ES-I3 (cell line): Measurements from ENCODE around the gene KIAA1586.
"Not testable (repeated sequence)": the region's sequence is repeated elsewhere in the genome, so short reads cannot be mapped to it uniquely, and the experiment has no call there.

Source experiments
- H3K36me3 ChIP-seq: 2 replicates; pipeline ENCODE4 v1.6.1; 2013; ENCODE audit warnings: mild to moderate bottlenecking, low read length, control low read depth, moderate library complexity; ENCODE audit not compliant: insufficient read depth
- H3K4me1 ChIP-seq: 2 replicates; pipeline ENCODE4 v1.6.1; 2013; ENCODE audit warnings: mild to moderate bottlenecking, control low read depth, low read length; ENCODE audit not compliant: insufficient read depth
- H3K9ac ChIP-seq: 2 replicates; pipeline ENCODE4 v1.6.1; 2013; ENCODE audit warnings: low read depth, mild to moderate bottlenecking, low read length, moderate library complexity
- H3K9me3 ChIP-seq: 2 replicates; pipeline ENCODE4 v1.6.1; 2013; ENCODE audit warnings: mild to moderate bottlenecking, low read length, moderate library complexity; ENCODE audit not compliant: control insufficient read depth, insufficient read depth

Gene KIAA1586

DNA sequence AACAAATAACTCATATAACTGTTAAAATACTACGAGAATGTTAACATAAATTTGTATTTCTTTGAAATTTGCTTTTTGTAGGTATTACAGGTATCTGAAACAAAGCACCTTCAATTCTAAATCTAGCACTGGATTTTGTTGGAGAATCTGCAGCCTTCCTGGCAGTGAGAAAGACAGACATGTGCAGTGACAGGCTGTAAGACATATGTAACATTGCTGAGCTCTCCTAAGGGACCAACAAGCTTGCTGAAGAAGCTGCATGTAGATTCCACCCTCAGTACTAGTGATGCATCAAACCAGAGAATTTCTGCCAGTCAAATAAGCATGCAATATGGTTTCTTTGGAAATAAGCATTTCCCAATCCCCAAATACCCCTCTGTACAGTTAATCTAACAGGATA lies 20.5 kb upstream of the KIAA1586 start:
- Histone ChIP-seq H3K9ac (no peak overlapping the region), H3K4me1 (peaks cover 16% of the 10 kb centered on the region), H3K9me3 (no peaks in the 10 kb centered on the region; the same call in 1 of the 2 replicates)

DNA sequence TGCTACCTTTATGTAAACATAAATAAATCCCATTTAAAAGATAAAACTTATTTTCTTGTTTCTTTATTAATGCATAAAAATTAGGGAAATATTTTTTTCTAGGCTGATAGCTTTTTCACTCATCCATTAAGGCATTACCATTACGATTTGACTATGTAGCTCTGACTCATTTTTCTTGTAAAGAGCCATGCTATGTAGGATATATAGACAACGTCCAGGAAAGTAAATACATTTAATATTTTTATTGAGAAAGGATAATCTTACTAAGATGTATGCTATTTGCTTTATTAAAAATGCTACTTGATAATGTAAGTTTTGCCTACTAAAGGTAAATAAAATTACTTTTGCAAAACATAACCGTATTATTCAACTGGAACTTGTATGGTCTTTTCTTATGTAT lies 19.2 kb upstream of the KIAA1586 start:
- Histone ChIP-seq H3K9me3 (no peaks in the 10 kb centered on the region; the same call in 1 of the 2 replicates), H3K36me3 (no peaks in the 10 kb centered on the region), H3K4me1 (peaks cover 16% of the 10 kb centered on the region), H3K9ac (no peak overlapping the region)

More for the DNA sequence above, 20.5 kb upstream of the KIAA1586 start:
- no peaks in the 10 kb centered on the region for H3K36me3 ChIP-seq

DNA sequence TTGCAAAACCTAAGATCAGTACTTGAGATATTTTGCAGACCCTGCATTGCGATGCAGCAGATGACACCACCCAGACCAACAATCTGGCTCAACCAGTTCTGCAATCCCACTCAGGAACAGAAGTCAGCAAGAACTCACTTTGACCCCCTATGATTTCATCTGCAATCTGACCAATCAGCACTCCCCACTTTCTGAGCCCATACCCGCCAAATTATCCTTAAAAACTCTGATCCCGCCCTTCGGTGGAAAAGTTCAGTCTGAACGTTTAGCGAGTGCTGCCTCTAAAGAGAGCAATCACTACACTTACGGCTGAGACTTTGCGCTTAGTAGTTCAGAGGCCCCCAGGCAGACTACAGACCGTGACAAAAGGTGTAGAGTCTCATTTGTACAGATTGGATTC lies 17.3 kb upstream of the KIAA1586 start:
- no peak overlapping the region for H3K9ac ChIP-seq
- H3K4me1 ChIP-seq = peaks cover 16% of the 10 kb centered on the region
- H3K36me3 ChIP-seq = no peaks in the 10 kb centered on the region
- no peaks in the 10 kb centered on the region; the same call in 1 of the 2 replicates for H3K9me3 ChIP-seq

DNA sequence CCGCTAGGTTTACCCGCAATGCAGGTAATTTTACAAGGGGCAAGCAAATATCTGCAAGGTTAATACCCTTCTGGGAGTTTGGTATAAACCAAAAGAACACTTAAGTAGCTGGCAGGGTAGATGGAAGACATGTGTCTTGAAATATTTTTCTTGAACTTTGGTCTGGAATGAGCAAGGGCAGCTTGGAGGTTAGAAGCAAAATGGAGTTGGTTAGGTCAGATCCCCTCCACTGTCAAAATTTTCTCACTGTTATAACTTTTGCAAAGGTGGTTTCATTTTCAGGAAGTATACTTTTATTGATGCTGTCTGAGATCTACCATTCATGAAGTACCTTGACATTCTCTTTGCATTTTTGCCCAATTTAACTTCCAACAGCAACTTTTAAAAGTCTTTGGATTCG lies 13.3 kb upstream of the KIAA1586 start:
- Histone ChIP-seq H3K4me1 (0 out of 2 replicates have a peak, but pooled peaks cover 2% of the 10 kb centered on the region), H3K9me3 (no peaks in the 10 kb centered on the region), H3K36me3 (no peaks in the 10 kb centered on the region), H3K9ac (no peak overlapping the region)

DNA sequence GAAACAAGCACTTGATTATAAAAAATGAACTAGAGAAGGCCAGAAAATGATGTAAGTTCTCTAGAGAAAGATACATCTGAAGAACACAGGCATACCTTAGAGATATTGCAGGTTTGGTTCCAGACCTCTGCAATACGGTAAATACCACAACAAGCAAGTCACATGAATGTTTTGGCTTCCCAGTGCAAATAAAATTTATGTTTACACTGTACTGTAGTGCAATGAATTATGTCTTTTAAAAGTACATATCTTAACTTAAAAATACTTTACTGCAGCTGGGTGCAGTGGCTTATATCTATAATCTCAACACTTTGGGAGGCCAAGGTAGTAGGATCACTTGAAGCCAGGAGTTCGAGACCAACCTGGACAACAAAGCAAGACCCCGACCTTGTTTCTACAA lies 10.9 kb upstream of the KIAA1586 start:
- Histone ChIP-seq H3K4me1 (no peaks in the 10 kb centered on the region), H3K9ac (no peak overlapping the region), H3K36me3 (no peaks in the 10 kb centered on the region), H3K9me3 (no peaks in the 10 kb centered on the region)

DNA sequence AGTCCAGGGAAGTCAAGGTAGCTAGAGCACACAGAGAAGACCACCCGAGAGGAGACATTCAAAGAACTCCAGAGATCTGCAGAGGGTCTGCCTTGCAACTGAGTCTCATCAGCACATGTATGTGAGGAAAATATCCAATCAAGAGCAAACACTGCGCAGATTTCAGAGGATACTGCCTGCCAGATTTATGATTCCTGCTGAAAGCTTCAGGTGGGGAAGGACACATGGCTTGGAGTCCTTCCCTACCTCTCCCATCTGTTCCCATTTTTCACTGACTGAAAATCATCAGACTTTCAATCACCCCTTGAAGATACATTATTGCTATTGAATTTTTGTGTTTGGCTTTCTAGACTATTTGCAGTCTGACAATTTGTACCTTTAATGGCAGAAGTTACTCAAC lies 7.6 kb upstream of the KIAA1586 start:
- no peaks in the 10 kb centered on the region for H3K36me3 ChIP-seq
- H3K9ac ChIP-seq = no peak overlapping the region
- no peaks in the 10 kb centered on the region for H3K4me1 ChIP-seq
- no peaks in the 10 kb centered on the region for H3K9me3 ChIP-seq

DNA sequence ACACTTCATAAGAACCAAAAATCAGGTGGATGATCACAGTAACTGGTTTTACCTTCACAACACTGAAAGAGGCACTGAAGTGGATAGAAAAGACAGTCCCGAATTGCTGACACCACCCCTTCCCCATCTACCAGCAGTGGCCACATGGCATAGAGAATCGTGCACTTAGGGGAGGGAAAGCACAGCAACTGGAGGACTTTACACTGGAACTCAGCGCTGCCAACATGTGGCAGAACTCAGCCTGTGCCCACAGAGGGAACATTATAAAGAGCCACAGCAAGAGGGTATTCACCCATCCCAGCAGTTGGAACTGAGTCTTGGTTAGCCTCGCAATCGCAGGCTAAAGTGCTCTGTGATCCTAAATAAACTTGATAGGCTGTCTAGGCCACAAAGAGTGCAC lies 6.5 kb upstream of the KIAA1586 start:
- Histone ChIP-seq H3K9me3 (no peaks in the 10 kb centered on the region), H3K36me3 (no peaks in the 10 kb centered on the region), H3K4me1 (no peaks in the 10 kb centered on the region), H3K9ac (no peak overlapping the region)

DNA sequence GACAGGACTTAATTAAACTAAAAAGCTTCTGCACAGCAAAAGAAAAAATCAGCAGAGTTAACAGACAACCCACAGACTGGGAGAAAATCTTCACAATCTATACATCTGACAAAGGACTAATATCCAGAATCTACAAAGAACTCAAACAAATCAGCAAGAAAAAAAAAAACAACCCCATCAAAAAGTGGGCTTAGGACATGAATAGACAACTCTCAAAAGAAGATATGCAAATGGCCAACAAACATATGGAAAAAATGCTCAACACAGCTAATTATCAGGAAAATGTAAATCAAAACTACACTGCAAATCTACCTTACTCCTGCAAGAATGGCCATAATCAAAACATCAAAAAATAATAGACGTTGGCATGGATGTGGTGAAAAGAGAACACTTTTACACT lies 2.4 kb upstream of the KIAA1586 start:
- not testable (repeated sequence) for H3K9me3 ChIP-seq, H3K36me3 ChIP-seq, H3K9ac ChIP-seq, H3K4me1 ChIP-seq

DNA sequence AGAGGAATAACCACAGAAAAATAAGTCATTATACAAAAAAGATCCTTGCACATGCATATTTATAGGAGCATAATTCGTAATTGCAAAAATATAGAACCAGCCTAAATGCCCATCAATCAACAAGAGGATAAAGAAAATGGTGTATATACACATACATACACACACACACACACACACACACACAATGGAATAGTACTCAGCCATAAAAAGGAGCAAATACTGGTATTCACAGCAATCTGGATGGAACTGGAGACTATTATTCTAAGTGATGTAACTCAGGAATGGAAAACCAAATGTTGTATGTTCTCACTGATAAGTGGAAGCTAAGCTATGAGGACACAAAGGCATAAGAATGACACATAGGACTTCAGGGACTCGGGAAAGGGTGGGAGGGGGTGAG lies 1.9 kb upstream of the KIAA1586 start:
- no peaks in the 10 kb centered on the region; the same call in 1 of the 2 replicates for H3K36me3 ChIP-seq
- no peaks in the 10 kb centered on the region for H3K4me1 ChIP-seq
- H3K9ac ChIP-seq = no peak overlapping the region
- H3K9me3 ChIP-seq = no peaks in the 10 kb centered on the region

DNA sequence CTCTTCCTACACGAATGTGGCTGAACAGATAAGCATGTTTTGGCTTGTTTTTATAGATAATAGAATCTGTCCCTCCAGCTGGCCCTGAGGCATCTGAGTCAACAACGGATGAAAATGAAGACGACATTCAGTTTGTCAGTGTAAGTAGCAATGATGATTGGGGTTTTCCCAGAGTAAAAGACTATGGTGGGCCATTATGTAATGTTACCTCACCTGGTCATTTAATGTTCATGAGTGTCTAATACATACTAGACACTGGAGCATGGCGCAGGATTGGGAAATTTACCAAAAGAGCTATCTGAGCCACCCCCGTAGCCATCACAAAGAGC lies 728 bp downstream of the KIAA1586 start:
- not testable (repeated sequence) for H3K36me3 ChIP-seq, H3K9me3 ChIP-seq, H3K9ac ChIP-seq, H3K4me1 ChIP-seq

DNA sequence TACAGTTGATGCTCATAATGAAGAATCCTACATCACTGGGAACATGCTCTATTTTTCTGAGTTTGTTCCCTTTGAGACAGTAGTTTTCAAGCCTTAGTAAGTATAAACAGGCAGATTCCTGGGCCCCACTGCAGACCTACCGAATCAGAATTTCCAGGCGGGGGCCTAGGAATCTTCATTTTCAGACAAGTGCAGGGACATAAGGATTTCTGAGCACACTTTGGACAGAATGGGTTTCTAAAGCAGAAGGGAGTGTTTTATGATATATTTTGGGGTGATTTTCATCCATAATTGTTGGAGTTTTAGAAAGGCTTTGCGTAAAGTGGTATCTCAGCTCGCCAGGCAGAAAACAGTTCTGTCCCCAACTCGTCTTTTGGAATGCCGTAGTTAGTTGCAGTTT lies 1.4 kb downstream of the KIAA1586 start:
- H3K36me3 ChIP-seq, H3K4me1 ChIP-seq, H3K9ac ChIP-seq, H3K9me3 ChIP-seq: not testable (repeated sequence)

DNA sequence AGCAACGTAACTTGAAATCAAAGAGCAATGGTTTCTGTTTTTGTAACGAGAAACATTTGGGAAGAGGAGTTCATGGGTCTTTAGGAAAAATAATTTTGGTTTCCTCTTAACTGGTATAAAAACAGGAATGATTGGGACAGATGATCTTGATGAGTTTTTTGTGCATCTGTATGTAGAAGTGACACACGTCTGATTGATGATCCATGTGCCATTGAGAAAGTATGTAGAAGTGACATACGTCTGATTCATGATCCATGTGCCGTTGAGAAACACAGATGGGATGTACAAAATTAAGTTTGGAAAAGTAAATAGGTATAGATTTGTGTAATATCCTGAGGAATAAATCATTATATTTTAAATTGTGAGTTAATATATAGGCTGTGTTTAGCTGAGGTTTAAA lies 2.1 kb downstream of the KIAA1586 start:
- Histone ChIP-seq H3K4me1 (no peaks in the 10 kb centered on the region), H3K36me3 (peaks cover 12% of the 10 kb centered on the region), H3K9ac (no peak overlapping the region), H3K9me3 (no peaks in the 10 kb centered on the region)

DNA sequence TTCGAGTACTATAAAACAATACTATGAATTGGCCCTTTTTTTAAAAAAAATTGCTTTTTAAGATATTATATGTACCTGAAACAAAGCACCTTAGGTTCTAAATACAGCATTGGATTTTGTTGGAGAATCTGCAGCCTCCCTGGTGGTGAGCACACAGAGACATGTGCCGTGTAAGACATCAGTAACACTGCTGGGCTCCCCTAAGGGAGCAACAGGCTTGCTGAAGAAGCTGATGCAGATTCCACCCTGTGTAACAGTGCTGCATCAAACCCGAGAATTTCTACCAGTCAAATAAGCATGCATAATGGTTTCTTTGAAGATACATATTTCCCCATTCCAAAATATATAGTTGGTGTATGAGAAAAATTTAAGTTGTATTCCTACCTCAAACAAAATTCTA lies 17.4 kb downstream of the KIAA1586 start:
- no peaks in the 10 kb centered on the region; the same call in 1 of the 2 replicates for H3K9me3 ChIP-seq
- H3K4me1 ChIP-seq = no peaks in the 10 kb centered on the region
- H3K36me3 ChIP-seq = no peaks in the 10 kb centered on the region; the same call in 1 of the 2 replicates
- H3K9ac ChIP-seq = no peak overlapping the region

DNA sequence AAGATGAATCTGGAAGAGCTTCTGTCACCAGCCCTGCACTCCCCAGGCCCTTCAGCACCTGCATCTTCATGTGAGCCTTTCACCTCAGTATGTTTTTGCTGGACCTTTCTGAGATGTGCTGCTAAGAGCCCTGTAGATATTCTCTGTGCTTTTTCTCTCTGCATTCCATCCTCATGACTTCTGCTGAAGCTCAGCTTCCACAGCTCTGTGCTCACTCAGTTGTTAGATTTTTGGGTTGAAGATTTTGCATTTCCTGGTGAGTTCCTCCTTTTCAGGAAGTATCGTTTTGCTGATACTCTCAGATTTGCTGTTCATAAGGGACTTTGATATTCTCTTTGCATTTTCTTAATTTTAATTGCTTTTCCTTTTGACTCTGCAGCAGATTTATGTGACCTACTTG lies 18.3 kb downstream of the KIAA1586 start:
- Histone ChIP-seq H3K9ac (no peak overlapping the region), H3K9me3 (no peaks in the 10 kb centered on the region; the same call in 1 of the 2 replicates), H3K4me1 (peaks cover 8% of the 10 kb centered on the region), H3K36me3 (no peaks in the 10 kb centered on the region; the same call in 1 of the 2 replicates)

DNA sequence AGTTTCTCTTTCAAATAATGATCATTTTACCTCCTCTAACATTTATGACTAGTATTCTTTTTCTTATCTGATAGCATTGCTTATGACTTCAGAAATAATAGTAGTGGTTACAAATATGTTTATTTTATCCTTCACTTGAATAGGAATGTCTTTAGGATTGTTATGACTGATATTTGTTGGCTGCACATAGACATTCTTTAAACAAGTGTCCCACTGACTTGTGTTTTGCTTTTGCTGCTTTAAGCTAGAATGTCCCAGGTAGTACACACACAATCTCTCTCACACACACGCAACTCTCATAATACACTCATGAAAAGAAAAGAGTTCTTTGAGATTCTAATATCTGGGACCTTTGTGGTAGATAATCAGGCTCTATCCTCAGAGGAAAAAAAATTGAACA lies 21.6 kb downstream of the KIAA1586 start:
- Histone ChIP-seq H3K9me3 (no peaks in the 10 kb centered on the region; the same call in 1 of the 2 replicates), H3K36me3 (no peaks in the 10 kb centered on the region), H3K9ac (no peak overlapping the region), H3K4me1 (peaks cover 19% of the 10 kb centered on the region)

DNA sequence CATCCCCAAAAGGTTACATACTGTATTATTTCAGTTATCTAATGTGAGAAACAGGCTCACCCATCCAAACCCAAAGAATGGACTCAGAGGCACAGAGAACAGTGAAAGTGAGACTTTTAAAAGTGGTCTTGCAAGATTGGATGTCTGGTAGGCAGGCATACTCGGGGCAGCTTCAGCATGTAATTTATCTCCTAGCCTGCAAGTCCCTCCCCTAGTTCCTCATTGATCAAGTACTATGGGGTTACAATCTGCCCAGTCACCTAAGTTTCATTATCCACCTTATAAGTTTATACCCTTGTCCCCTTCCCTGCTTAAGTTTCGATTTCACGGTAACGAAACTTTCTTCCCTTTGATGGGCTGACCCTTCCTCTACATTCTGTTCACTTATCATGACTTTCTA lies 22.7 kb downstream of the KIAA1586 start:
- Histone ChIP-seq H3K9me3 (no peaks in the 10 kb centered on the region), H3K36me3 (no peaks in the 10 kb centered on the region), H3K4me1 (peaks cover 19% of the 10 kb centered on the region), H3K9ac (no peak overlapping the region)
